Hindlimb muscle (tissue), 1 donor: Measurements from ENCODE around the gene BTAF1. TPM values are rescaled to one million over a fixed set of nuclear protein-coding genes. Genes with fewer than 3 reads are reported as not detected.
"Not testable (repeated sequence)": the region's sequence is repeated elsewhere in the genome, so short reads cannot be mapped to it uniquely, and the experiment has no call there.

Experiments used
- DNase-seq: peaks from one replicate; pipeline ENCODE4 v3.0.0-alpha.2; 2013
- polyA plus RNA-seq: library from polyadenylated mRNA; unstranded; fragments of 120-200 nt; gene quantifications from one replicate; pipeline ENCODE4 v1.2.1, GENCODE V29; 2013; ENCODE audit not compliant: insufficient read length

BTAF1 gene
- 20.4 TPM for polyA plus RNA-seq

DNA sequence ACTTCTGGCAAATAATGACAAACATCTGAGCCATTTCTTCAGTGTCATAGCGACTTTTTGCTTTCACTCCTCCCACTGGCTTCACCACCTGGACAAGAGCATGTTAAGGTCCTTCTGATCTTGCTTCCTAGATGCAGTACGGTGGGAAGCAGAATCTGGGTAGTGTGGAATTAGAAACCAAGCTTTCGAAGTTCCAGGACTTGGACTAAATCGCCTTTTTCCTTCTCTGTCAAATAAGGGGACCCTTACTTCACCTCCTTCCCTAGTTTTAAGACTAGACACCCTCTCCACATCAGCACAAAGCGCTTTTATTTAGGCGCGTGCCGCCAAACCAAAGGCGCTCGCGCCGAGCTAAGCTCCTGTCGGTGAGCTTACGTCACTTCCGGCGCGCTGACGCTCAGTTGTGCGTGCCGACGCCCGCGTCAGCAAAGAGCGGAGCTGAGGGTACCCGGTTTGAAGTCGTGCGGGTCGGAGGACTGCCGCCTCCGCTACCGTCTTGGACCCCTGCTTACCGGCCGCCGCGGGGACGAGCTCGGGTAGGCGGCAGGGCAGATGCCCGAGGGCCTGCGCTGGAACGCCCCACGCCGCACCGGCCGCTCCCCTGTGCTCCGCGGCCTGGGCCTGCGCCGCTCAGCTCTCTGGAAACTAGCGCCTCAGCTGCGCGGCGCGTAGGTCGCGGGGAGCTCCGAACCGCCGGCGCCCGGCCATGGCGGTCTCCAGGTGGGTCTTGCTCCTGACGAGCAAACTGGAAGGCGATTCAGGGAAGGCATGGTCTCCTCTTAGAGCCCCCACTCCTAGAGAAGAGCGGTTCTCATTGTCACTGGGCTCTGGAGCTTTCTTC lies at the start of gene BTAF1:
TSS of gene BTAF1 (plus strand) at position 400 of the 841 bp plus-strand sequence. CDS start at position 707, 307 bp downstream.
- peak; percentile 97 for DNase-seq

DNA sequence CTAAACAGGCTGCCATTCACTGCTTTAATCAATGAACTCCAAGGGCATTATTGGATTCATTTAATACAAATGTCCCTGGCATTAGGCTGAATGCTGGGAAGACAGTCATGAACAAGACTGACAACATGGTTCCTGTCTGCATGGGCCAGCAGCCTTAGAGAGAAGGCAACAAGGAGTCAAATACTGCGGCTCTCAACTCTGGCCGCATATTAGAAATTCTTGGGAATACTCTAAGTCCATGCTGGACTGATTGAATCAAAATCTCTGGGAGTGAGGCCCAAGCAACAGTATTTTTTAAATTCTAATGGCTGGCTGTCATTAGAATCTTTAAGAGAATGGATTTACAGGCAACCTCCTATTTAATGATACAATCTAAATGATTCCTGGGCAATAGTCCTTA lies 48.4 kb upstream of the BTAF1 start:
- DNase-seq = no peak

DNA sequence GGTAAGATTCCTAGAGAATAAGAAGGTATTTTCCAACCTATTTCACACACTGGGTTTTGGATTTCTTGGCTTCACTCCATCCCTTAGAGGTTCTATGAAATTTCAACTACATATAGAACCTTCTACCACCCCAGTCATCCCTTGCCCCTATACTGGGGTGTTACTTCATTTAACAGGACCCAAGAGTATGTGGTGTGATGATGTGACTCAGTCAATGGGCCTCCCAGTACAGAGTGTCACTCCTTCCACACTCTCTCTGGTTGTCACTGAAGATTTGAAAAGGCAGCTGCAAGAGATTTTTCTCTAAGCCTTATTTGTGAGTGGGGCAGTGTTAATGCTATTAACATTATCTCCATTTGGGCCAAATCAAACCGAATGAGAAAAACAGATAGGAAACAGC lies 47.8 kb upstream of the BTAF1 start:
- DNase-seq = no peak

DNA sequence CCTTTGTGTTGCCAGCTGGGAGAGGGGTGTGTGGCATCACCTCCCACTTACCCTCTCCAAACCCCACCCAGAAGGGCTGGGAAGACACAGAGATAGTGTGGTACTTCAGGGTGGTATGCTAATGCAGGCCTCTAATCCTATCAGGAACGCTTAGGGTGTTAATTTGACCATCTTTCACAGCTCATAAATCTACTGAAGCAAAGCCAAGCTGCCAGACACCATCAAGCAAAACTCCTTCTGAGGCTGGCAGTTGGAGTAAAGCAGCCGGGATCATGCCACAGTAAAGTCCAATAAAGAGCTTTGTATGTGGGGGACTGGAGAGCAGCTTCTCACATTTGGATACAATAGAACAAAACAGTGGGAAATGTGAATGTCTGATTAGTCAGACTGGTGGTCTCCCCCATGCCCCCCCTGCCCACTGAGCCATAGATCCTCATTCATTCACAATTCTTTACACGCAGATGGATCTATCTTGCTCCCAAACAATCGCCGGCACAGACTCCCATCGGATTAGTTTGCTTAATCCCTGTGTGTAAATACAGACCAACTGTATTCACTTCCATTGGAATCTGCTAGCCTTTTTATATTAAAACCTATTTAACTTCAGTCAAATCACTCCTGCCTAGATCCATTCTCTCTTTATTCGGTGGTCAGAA lies 43.9 kb upstream of the BTAF1 start:
- DNase-seq = no peak

DNA sequence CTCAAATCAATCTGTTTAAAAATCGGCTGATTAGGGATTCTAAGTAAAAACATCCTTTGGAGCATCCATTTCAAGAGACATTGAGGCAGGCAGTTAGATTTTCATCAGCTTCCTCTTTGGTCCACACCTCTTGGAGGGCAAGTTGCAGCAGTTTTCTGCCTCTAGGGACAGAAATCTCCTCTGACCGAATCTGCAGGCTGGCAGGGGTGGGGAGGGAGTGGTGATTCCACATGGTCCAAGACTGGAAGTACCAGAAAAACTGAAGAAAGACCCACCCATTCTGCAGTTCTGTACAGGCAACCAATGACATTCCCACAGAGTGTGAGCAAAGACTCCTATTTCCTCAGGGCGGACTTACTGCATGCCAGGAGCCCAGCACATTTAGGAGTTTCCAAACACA lies 43.3 kb upstream of the BTAF1 start:
- no peak for DNase-seq

DNA sequence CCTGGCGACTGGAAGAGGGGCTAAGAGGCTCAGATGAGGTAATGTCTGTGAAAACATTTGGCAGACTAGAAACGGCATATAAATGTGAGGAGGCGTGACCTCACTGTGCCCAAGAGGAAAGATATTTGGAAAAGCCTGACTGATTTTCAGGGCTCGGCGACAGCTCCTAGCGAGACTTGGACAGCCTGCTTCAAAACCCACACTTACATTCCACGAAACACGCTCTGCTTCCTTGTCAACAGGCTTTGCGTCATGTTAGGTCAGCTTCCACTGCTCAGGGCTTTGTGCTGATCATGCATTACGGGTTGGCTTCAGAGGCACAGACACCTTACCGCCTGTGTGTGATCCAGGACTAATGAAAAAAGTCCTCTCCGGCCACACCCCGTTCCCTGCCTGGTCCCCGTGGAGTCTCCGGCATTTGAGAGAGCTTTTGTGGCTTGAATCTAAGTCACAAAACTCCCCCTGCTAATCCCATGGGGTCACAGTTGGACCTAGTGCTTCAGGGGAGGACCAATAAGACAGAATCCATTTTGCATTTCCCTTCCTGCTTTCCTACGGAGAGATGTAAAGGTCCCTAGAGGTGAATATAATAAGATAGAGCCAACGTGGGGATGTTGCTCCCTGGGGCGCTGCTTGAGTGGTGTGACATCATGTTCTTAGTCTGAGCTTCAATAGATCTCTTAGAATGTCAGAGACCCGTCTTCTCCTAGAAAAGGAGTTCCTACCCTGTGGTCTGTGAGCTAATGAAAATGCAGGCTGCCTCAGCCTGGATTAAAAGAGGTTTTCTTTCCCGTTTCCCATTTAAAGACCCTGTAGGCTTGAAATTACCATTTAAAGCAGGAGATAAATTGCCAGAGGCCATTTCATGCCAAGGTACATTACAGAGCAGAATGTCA lies 39.8 kb upstream of the BTAF1 start:
- peak; percentile 58 for DNase-seq

DNA sequence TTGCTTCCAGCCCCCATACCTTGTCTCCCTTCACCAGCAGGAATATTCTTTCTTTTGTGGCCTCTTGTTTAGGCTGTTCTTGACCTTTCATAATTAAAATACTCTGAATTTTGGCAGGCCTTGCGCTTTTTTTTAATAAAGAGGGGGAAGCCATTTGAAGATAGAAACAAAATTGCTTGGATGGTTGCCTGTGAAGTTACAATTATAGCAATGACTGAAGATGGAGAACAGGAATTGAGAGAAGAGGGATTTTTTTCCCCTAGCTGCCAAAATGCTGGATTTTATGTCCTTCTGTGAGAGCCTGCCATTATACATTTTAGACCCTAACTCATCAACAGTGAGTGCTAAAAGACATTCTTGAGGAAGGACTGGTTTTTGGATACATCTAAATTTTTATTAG lies 39.0 kb upstream of the BTAF1 start:
- no peak for DNase-seq

DNA sequence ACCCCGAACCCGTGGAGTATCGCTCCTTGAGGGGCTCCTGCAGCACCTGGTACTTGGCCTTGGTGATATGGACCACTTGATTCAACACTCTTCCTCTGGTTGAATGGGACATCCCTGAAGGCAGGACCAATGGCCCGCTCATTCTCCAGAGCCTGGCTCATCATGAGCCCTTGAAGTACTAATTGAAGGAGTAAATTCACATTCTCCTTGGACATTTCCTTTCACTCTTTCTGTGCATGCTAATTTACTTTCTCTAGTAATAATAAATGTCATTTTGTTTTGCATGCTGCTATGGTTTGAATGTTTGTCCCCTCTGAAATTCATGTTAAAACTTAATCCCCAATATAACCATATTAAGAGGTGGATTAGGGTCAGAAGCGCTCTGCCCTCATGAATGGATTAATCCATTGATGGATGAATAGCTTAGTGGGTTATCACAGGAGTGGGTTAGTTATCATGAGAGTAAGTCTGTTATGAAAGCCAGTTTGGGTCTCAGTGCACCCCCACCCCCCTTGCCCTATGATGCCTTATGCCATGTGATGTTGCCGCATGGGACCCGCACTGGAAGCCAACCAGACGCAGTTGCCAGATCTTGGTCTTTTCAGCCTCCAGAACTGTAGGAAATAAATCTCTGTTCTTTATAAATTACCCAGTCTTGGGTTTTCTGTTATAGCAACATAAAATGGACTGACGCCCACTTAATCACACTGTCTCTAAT lies 38.0 kb upstream of the BTAF1 start:
- no peak for DNase-seq

DNA sequence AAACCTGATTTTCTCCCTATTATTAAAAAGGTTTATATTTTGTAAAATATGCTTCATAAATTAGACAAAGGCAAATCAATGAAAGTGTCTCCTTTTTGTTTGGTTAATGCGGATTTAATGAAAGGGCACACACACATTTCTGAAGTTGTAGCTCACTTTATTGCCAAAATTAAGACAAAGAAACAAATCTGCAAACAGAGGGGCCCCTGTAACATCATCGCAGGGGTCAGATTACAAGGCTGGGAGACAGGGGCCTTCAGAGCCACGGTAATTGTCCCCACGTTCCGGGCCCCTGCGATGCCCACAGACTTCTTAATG lies 36.7 kb upstream of the BTAF1 start:
- no peak for DNase-seq

DNA sequence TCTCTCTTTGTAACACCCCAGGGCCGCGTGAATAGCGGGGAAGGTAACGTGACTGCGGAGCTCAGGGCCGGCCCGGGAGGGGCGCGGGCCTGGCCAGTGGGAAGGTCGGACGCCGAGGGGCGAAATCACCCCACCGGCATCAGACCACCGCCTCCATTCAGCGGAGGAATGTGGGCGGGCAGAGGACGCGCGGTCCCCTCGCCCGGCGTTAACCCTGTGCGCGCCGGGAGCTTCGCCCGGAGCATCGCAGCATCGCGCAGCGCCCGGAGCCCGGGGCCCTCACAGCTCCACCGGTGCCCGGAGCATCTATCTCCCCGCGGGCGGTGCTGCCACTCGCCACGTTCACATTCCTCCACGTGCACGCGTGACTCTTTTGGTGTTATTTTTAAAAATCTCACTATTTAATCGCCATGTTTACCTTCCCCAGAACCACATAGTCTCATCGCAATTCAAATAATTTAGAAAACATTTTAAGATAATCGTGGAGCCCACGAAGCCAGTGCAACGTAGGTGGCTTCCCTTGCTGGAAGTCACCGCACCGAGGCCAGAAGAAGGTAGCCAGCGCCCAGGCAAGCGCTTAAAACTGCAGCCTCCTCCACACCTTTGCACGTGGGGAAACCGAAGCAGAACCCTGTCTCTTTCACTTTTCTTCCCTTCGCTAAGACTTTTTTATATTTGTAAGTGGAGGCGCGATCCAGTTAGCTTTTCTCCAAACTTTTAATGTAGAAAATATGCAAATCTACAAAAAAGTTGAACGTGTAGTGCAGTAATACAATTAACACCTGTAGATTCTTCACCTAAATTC lies 36.1 kb upstream of the BTAF1 start:
- DNase-seq = peak; percentile 29

DNA sequence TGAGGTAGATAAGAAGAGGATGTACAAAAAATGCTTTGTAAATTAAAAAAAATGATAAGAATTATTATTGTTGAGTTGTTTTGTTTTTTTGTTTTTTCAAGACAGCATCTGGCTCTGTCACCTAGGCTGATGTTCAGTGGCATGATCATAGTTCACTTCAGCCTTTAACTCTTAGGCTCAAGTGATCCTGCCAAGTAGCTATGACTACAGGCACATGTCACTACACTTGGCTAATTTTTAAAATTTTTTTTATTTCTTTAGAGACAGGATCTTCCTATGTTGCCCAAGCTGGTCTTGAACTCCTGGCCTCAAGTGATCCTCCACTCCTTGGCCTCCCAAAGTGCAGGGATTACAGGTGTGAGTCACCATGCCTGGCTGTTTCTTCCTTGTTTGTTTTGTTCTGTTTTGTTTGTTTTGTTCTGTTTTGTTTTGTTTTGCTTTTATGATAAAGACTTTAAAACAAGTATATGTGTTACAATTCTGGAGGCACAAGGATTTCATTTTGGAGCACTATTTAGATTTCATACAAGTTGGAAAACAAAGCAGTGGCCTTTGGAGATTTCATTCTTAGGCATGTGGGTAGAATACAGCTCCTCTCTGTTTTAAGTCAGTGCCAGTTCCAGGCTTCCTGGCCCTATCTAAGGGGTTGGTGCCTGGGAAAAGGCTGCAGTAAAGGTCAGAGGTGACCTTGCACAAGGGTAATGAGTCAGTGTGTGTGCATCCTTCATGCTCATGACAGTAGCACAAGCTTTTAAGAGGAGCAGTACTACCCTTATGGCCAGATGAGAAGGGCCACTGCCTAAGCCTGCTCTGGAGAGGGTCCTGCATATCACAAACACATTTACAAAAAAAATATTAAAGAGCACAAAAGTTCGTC lies 32.2 kb upstream of the BTAF1 start:
- DNase-seq = no peak

DNA sequence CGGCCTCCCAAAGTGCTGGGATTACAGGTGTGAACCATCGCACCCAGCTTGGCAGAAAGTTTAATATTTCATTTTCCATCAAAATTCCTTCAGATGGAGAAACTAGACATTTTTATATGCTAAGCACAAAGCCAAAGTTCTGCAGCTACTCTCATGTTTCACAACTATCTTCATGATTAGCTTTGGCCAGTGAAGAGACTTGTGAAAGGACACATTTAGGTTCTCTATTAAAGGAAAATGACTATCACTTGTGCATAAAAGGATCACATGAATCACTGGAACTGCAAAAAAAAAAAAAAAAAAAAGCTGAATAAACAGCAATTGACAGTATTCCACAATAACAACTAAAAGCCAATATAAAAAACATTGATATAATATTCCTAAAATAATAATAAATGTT lies 30.5 kb upstream of the BTAF1 start:
- no peak for DNase-seq

DNA sequence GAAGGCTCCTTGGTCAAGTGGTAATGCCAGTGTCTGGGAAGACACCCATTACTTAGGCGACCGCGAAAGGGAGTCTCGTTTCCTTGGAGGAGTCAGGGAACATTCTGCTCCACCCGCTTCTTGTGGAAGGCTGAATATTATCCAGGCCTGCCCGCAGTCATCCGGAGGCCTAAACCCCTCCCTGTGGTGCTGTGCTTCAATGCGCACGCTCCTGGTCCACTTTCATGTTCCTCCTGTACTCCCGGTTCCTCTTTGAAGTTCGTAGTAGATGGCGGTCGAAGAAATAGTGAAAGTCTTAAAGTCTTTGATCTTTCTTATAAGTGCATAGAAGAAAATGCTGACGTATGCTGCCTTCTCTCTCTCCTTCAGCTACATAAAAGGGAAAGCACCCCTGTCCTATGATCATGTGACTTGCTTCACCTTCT lies 29.3 kb upstream of the BTAF1 start:
- DNase-seq = not testable (repeated sequence)

DNA sequence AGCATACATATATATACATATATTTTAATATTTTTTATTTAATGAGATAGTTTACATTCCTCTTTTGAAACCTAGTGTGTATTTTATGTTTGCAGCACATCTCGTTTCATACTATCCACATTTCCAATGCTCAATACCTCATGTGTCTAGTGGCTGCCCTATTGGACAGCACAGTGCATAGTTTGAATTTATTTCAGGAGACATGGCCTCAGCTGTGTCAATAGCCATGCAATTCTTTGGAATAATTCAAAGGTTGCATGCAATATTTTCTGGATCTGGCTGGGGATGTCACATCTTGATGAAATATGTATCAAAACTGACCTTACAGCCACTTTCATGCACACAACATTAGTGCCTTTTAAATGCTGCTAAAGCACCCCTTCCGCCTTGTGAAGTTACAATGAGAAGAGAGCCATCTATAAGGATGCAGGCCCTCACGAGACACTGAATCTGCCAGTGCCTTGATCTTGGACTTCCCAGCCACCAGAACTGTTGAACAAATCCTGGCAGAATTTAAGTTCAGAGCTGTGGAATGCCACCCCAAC lies 27.3 kb upstream of the BTAF1 start:
- DNase-seq = no peak

DNA sequence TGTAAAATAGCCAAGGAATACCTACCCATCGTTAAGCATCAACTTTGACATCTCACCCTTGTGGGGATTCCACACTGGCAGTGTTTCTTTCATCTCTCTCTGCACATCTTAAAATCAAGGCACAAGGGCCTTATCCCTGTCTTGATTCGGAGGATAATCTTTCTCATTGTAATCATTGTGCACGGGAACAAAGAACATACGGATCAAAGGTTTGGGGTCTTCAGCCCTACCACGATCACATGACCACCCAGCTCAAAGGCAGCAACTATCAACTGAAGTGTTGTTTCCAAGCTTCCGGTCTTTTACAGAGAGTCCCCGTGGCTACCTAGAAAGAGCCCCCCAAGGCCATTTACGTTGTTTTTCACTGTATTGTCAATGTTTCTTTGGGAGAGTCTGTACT lies 26.1 kb upstream of the BTAF1 start:
- DNase-seq = no peak

DNA sequence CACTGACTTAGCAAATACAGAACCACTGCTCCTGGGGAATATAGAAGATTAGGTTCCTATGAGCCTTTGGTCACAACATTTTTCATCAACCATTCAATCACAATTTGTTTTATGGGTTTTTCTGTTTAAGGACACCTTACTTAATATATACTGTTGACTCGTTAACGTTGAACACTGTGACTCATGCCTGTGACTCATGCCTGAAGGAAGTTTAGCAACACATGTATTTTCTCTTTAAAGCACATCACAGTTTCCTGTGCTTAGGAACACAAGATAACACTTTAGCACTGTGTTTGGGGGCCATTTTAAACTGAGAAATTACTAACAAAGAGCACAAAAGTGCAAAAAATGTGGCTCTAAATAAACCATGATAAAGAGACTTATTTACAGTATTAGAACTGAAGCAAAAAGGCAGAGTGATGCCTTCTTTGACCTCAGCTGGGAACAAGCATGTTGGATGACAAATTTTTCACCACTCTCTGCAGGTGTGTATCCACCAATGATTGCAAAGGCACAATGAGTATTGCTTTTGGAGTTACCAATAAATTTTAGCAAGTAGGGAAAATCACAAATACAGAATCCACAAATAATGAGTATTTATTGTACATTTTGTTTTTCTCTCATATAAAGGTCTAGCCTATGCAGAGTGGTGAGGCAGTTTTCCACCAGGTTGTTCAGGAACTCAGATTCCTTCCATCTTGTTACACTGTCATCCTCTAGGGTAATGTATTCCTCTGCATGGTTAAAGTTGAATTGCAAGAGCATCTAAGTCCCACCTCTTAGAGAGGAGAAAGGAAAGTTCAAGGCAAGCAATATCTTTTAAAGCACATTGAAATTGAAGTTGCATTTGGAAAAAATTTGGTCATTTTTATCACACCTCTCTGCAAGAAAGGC lies 21.5 kb upstream of the BTAF1 start:
- DNase-seq = no peak

DNA sequence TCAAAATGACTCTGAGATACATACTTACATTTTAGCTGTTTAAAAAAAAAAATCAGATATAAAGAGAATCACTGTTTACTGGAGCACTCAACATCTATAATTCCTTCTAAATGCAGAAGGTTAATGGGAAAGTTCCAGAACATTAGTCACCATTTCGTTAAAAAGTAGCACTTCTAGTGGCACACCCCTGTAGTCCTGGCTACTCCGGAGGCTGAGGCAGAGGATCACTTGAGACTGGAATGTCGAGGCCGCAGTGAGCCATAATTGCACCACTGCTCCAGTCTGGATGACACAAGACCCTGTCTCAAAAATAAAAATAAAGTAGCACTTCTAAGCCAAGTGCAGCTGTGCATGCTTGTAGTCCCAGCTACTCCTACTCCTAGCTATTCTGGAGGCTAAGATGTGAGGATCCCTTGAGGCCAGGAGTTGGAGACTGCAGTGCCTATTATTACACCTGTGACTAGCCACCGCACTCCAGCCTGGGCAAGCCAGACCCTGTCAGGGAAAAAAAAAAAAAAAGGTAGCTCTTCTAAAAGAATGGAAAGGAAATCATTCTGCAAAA lies 16.5 kb upstream of the BTAF1 start:
- no peak for DNase-seq

DNA sequence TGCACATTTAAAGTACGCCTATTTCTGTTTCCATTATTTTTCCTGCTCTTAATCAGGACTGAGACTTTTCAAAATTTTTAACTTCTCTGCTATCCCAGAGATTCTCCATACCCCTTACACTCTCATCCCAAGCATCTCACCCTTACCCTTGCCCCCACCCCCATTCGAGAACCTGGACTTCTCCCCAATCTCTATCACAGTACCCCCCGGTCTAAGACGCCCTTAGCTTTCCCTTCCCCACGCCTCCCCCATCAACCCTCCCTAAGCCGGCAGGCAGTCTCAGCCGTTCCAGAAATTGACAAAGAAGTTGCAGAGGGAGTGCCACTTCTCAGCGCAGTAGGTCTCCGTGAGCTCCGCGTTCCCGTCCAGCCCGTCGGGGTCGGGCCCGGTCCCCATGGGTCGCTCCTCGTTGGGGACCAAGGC lies 15.6 kb upstream of the BTAF1 start:
- DNase-seq = no peak
